Neural progenitor cell (in vitro differentiated cells): ENCODE results near the gene TCF4.

Source experiments
- CTCF ChIP-seq: fragments of 200-600 bp; sonication (generic); IDR thresholded peaks from 2 replicates; pipeline ENCODE4 v1.5.1; 2017; ENCODE audit warnings: antibody characterized with exemption, mild to moderate bottlenecking
- EZH2 ChIP-seq: fragments of 200-600 bp; sonication (generic); IDR thresholded peaks from 2 replicates; pipeline ENCODE4 v1.6.1; 2017; ENCODE audit warnings: antibody characterized with exemption, mild to moderate bottlenecking, moderate library complexity

DNA sequence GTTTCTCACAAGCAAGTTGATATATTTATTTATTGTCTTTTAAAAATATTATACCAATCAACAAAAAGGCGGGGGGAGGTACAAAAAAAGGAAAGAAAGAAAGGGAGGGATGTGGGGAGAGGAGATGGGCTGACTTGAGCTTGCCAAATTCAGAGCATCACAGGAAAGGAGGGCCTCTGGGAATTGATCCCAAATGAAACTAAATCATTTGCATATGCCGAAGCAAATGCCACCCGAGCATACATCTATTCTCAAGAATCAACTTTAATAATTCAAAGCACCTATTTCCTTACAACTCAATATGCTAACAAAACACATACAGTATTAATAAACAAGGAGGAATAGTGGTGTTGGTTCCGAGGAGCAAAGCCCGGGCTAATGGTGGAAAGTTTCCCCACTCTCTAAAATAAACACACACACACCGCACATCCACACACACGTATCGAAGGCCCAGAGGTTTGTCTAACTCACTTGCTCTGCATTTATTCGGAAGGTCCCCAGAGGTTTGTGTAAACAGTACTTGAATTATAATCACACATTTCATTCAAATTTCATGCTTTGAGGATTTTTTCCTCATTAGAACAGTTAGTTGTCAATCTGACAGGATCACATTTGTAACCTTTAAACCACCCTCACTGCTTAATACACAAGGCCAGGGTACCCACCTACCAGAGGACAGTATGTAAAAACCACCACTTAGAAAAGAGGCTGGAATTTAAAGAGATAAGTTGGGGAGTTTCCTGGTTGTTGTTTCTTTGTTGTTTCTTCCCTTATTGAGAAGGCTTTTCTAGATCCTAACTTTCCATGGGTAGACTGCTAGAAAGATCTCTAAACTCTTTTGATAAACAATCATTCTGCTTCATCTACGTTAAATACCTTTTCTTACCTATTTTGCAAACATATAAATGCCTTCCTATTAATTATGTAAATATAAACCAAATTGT, 264.7 kb downstream of the TCF4 start:
- TF ChIP-seq CTCF (no peak), EZH2 (no peak)
